ENCODE measurements around the gene CDC42EP5.

- TF ChIP-seq POLR2AphosphoS5 (IDR thresholded peaks at IDR 0.05; ENCODE audit: low read depth, low read length) (no peak), REST (IDR thresholded peaks at IDR 0.05; ENCODE audit: insufficient read depth in 1 of 2, low read depth in 2 of 2, low read length in 2 of 2) (no peak)
These were observed 57.0 kb downstream of the CDC42EP5 start for GRCh38 chr19:54415901-54416673.
